ENCODE measurements around the gene SRCAP. TPM values are rescaled to one million over a fixed set of nuclear protein-coding genes. Genes with fewer than 3 reads are reported as not detected.

The SRCAP gene
- total RNA-seq, 1 experiment from 2014 or later, result 6.2 TPM

Other genes with a start within 250 kb of the SRCAP start
- gene ITGAL, start 226.4 kb upstream of the SRCAP start, total RNA-seq (2014; rRNA removed; shearing (Covaris generic)), result not detected in 2 replicates
- gene ZNF768, start 172.6 kb upstream of the SRCAP start, total RNA-seq (2014; rRNA removed; shearing (Covaris generic)), result 22.7 and 29.2 TPM in 2 replicates
- 1.5 and 2.6 TPM in 2 replicates for gene ZNF747, start 164.3 kb upstream of the SRCAP start, total RNA-seq (2014; rRNA removed; shearing (Covaris generic))
- gene ZNF764, start 140.8 kb upstream of the SRCAP start, total RNA-seq (2014; rRNA removed; shearing (Covaris generic)), result 3.2 and 5.2 TPM in 2 replicates
- 3.1 and 6.0 TPM in 2 replicates for gene ZNF688, start 127.5 kb upstream of the SRCAP start, total RNA-seq (2014; rRNA removed; shearing (Covaris generic))
- 1.3 and 3.1 TPM in 2 replicates for gene ZNF785, start 113.5 kb upstream of the SRCAP start, total RNA-seq (2014; rRNA removed; shearing (Covaris generic))
- 9.6 TPM in 2 replicates for gene ZNF689, start 88.8 kb upstream of the SRCAP start, total RNA-seq (2014; rRNA removed; shearing (Covaris generic))
- gene PRR14, start 48.2 kb upstream of the SRCAP start, total RNA-seq (2014; rRNA removed; shearing (Covaris generic)), result 5.2 and 13.6 TPM in 2 replicates
- gene FBRS, start 40.7 kb upstream of the SRCAP start, total RNA-seq (2014; rRNA removed; shearing (Covaris generic)), result 5.0 and 5.9 TPM in 2 replicates
- gene PHKG2, start 49.3 kb downstream of the SRCAP start, total RNA-seq (2014; rRNA removed; shearing (Covaris generic)), result 30.8 and 42.5 TPM in 2 replicates
- gene CFAP119, start 62.9 kb downstream of the SRCAP start, total RNA-seq (2014; rRNA removed; shearing (Covaris generic)), result 1.9 and 11.0 TPM in 2 replicates
- gene RNF40, start 63.2 kb downstream of the SRCAP start, total RNA-seq (2014; rRNA removed; shearing (Covaris generic)), result 57.9 and 79.2 TPM in 2 replicates
- 10.7 and 13.9 TPM in 2 replicates for gene ZNF629, start 88.0 kb downstream of the SRCAP start, total RNA-seq (2014; rRNA removed; shearing (Covaris generic))
- 22.7 and 25.9 TPM in 2 replicates for gene BCL7C, start 194.9 kb downstream of the SRCAP start, total RNA-seq (2014; rRNA removed; shearing (Covaris generic))
- not detected in 2 replicates for gene CTF1, start 197.4 kb downstream of the SRCAP start, total RNA-seq (2014; rRNA removed; shearing (Covaris generic))
- gene FBXL19, start 224.4 kb downstream of the SRCAP start, total RNA-seq (2014; rRNA removed; shearing (Covaris generic)), result 5.0 and 13.8 TPM in 2 replicates
- gene ORAI3, start 249.9 kb downstream of the SRCAP start, total RNA-seq (2014; rRNA removed; shearing (Covaris generic)), result 30.5 and 43.8 TPM in 2 replicates

All from H4 (cell line).